Central memory CD8-positive, alpha-beta T cell (primary cell): ENCODE measurements around the gene SPEF2.
A peak's percentile ranks its signal among the peaks of the same experiment; 100 is the strongest.

Experiments
- ATAC-seq: fragments of 150-1000 bp; cut with Tn5 transposase; replicated peaks from 2 replicates; pipeline ENCODE4 v1.10.0; 2022; ENCODE audit warnings: mild to moderate bottlenecking, moderate FRiP score, moderate number of reproducible peaks; ENCODE audit not compliant: poor library complexity, severe bottlenecking; ENCODE audit errors: extremely low read depth
- DNase-seq, 2 donors: peaks; one replicate each; pipeline ENCODE4 v3.0.0; 2021; ENCODE audit warnings: low spot score in 2 of 2
- H3K27ac Mint-ChIP-seq: one replicate; pipeline ENCODE4 v1.8.0; 2022; ENCODE audit warnings: low read depth, mild to moderate bottlenecking, moderate library complexity, mixed read lengths
- H3K27me3 Mint-ChIP-seq: one replicate; pipeline ENCODE4 v1.8.0; 2022; ENCODE audit warnings: mixed read lengths
- H3K36me3 Mint-ChIP-seq: one replicate; pipeline ENCODE4 v1.8.0; 2022; ENCODE audit warnings: mild to moderate bottlenecking, moderate library complexity, mixed read lengths; ENCODE audit not compliant: insufficient read depth
- H3K4me1 Mint-ChIP-seq: one replicate; pipeline ENCODE4 v1.8.0; 2022; ENCODE audit warnings: mixed read lengths
- H3K4me3 Mint-ChIP-seq: one replicate; pipeline ENCODE4 v1.8.0; 2022; ENCODE audit warnings: mild to moderate bottlenecking, moderate library complexity, mixed read lengths
- H3K9me3 Mint-ChIP-seq: one replicate; pipeline ENCODE4 v1.8.0; 2022; ENCODE audit warnings: mixed read lengths

The SPEF2 gene

DNA sequence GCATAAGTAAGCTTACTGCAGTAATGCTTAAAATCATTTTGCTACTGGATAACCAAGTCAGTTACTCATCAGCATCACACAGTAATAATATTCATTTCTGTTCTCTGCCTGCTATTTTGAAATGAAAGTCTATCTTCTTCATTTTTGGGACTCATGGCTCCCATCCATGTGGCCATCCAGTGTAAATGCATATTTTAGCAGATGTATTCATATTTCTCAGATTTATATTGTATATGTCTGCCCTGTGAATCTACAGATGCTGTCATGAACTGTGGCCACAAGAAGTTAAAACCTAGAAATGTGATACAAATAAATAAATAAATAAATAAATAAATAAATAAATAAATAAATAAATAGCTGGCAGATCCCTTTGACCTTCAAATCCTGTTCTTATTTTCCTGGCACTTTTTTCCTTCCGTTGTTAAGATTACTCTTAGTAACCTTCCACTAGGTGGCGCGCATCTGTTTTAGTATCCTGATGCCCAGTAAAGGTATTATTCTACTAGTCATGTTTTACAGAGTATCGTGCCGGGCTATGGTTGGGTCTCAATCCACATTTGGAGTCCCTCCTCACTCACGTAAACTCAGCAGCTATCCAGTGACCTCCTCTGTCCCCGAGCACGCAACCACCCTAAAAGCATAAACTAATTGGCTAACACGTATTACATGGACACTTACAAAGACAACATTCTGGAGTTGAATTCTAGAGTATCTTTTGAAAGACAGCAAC, 159.9 kb downstream of the SPEF2 start:
- Mint-ChIP-seq H3K27me3 (no peaks in the 10 kb centered on the region), H3K36me3 (peaks cover 4% of the 10 kb centered on the region), H3K9me3 (no peaks in the 10 kb centered on the region), H3K4me1 (peaks cover 56% of the 10 kb centered on the region), H3K27ac (peak overlapping the region; percentile 58), H3K4me3 (peak overlapping the region; percentile 17)
- peak; percentile 56 to 57 for DNase-seq
- ATAC-seq = peak; percentile 65

DNA sequence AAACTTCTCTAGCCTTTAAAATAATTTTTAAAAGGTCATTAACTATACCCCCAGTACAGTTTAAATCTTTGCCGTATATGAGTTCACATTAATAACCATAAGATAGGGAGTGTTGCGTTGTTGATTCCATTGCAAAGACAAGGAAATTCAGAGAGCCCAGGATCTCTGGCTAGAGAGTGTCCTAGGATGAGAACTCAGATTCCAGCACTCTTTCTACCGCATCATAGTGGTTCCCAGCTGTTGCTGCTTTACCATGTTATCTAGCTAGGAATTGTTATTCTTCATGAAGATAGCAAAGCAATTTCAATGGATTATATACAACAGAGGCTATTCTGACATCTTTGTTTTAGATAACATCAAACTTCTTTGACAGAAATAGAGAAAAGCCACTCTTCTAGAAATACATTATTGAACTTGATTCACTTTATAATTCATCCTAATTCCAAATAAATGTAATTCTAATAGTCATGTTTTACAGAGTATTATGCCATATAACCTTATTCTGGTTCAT, 160.7 kb downstream of the SPEF2 start:
- peak overlapping the region; percentile 58 for H3K27ac Mint-ChIP-seq
- peaks cover 4% of the 10 kb centered on the region for H3K36me3 Mint-ChIP-seq
- H3K27me3 Mint-ChIP-seq = no peaks in the 10 kb centered on the region
- H3K4me1 Mint-ChIP-seq = peaks cover 56% of the 10 kb centered on the region
- H3K4me3 Mint-ChIP-seq = no peak overlapping the region
- no peak for ATAC-seq
- no peak for DNase-seq
- no peaks in the 10 kb centered on the region for H3K9me3 Mint-ChIP-seq

DNA sequence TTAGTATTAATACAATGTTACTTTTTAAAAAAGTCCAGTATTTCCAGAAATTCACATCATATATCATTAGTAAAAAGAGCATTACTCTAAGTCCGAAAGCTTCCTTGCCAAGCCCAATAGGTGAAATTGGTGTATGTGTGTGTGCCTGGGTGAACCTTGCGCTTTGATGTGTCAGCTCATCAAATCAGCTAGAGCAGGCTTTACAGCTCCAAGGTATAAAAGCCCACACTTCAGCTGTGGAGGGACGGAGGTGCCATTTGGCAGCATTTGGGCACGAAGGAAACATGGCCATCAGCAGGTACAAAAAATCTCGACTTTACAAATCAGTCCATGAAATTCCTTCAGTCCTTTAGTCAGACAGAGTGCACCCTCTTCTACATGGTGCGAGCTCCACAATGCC, 162.6 kb downstream of the SPEF2 start:
- peak overlapping the region; percentile 30 for H3K4me3 Mint-ChIP-seq
- peaks cover 48% of the 10 kb centered on the region for H3K4me1 Mint-ChIP-seq
- no peaks in the 10 kb centered on the region for H3K27me3 Mint-ChIP-seq
- H3K36me3 Mint-ChIP-seq = peaks cover 5% of the 10 kb centered on the region
- no peak for DNase-seq
- H3K27ac Mint-ChIP-seq = peak overlapping the region; percentile 47
- peak; percentile 60 for ATAC-seq
- H3K9me3 Mint-ChIP-seq = no peaks in the 10 kb centered on the region

DNA sequence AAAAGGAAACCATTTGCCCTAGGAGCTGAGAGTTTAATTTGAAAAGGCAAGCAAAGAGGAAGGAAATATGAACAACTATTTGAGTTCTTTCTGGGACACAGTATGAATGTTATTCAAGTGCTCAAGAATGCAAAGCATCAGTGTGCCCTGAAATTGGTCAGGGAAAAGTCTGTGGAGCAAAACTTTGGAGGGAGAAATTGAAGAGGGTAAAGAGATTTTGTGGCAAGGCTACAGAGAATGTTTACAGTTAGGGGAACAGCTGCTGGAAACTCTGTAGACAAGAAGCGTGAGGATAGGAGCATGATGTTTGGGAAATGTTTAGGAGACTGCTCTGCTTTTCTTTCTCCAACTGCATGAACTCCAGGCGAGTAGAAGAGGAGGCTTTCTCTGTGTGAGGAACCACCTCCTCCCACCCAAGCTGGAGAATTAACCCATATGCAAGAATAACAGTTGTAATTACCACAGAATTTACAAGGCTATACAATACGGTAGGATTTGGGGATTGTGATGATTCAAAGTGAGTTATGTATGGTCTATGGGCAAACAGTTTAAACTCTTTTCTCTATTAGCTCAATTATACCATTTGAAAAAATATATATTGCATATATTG, 163.6 kb downstream of the SPEF2 start:
- ATAC-seq = no peak
- peaks cover 5% of the 10 kb centered on the region for H3K36me3 Mint-ChIP-seq
- H3K27ac Mint-ChIP-seq = peak overlapping the region; percentile 36
- DNase-seq = no peak
- peak overlapping the region; percentile 23 for H3K4me3 Mint-ChIP-seq
- peaks cover 53% of the 10 kb centered on the region for H3K4me1 Mint-ChIP-seq
- H3K9me3 Mint-ChIP-seq = no peaks in the 10 kb centered on the region
- H3K27me3 Mint-ChIP-seq = no peaks in the 10 kb centered on the region

DNA sequence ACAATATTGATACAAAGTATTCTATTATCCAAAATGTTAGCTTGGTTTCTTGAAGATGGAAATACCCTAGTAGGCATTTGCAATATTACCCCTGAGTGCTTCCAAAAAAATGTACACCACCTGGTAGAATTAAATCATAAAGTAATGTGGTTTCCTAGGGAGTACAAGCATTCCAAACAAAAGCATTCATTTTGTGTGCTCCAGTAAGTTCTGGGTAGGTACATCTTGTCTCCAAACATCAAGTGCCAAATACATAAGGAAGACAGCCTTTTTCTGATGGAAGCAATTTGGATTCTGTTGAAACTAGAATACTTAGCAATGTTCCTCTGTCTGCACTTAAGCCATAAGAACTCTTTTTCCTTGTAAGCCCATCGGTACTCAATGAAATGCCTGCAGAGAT, 165.9 kb downstream of the SPEF2 start:
- Mint-ChIP-seq H3K4me1 (peaks cover 51% of the 10 kb centered on the region), H3K27me3 (no peaks in the 10 kb centered on the region), H3K9me3 (no peaks in the 10 kb centered on the region), H3K4me3 (no peak overlapping the region), H3K27ac (no peak overlapping the region), H3K36me3 (peaks cover 9% of the 10 kb centered on the region)
- DNase-seq (no peak), ATAC-seq (no peak)

DNA sequence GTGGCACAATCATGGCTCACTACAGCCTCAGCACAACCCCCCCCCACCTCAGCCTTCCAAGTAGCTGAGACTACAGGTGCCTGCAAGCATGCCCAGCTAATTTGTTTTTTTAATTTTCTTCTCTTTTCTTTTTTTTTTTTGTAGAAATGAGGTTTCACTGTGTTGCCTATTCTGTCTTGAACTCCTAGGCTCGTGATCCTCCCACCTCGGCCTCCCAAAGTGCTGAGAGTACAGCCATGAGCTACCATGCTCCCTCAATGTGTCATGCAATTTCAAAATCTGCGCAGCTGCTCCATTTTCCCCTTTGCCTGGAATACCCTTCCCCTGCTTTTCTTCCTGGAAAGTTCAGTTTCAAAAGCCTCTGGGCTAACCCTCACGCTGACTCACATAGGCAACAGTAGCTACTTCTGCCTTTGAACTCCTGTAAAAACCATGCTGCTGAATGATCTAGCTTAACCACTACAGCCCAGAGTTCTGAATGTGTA, 168.0 kb downstream of the SPEF2 start:
- Mint-ChIP-seq H3K27me3 (no peaks in the 10 kb centered on the region), H3K4me3 (no peak overlapping the region), H3K4me1 (peaks cover 46% of the 10 kb centered on the region), H3K27ac (no peak overlapping the region), H3K36me3 (peaks cover 7% of the 10 kb centered on the region), H3K9me3 (no peaks in the 10 kb centered on the region)
- no peak for DNase-seq
- peak; percentile 23 for ATAC-seq

DNA sequence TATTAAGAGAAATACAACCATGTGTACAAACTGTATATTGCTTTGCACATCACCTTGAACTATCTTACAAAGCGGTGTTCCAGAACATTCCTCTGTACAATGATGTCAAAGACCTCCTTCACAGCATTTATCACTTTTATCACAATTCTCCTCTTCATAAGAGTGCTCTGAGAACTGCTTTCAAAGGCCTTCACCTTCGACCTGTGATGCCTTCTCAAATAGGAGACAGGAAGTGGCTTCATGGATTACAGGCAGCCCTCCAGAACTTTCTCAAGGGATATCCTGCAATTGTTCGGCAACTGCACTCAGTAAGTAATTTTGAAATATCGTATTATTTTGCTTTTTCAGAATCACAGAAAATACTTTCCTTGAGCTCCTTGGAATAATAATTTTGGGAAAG, 171.1 kb downstream of the SPEF2 start:
- no peak for ATAC-seq
- Mint-ChIP-seq H3K36me3 (peaks cover 9% of the 10 kb centered on the region), H3K4me3 (no peak overlapping the region), H3K27me3 (no peaks in the 10 kb centered on the region), H3K27ac (no peak overlapping the region), H3K9me3 (no peaks in the 10 kb centered on the region), H3K4me1 (peaks cover 45% of the 10 kb centered on the region)
- DNase-seq = no peak

DNA sequence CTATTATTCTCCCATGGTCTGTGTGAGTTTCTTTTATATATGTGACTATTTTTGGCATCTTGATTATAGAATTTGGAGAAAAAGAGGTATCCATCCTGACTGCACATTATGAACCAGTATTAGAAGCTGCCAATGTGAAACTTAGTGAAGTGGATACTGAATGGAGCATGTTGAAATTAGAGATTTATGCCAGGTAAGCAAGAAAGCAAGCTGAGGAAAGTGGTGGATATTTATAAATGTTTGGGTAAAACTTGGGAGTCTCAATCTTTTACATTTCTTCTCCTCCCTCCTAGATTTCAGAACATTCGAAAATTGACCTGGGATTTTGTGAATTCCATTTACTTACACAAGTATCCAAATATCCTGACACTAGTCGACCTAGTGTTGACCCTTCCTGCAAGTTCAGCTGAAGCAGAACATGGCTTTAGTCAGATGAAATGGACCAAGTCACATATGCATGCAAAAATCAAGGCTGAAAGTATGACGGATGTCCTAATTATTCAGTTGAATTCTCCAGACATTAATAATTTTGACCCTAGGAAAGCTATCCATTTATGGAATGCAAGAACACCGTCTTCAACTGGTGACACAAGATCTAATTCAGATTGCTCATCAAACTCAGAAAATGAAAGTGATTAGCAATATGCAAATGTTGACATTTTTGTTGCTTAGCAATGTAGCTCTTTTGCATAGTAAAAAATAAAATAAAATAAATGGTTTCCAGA, 172.2 kb downstream of the SPEF2 start:
- peaks cover 49% of the 10 kb centered on the region for H3K4me1 Mint-ChIP-seq
- peak overlapping the region; percentile 26 for H3K27ac Mint-ChIP-seq
- H3K36me3 Mint-ChIP-seq = peaks cover 7% of the 10 kb centered on the region
- peak overlapping the region; percentile 17 for H3K4me3 Mint-ChIP-seq
- ATAC-seq (peak; percentile 55), DNase-seq (no peak)
- H3K9me3 Mint-ChIP-seq = no peaks in the 10 kb centered on the region
- H3K27me3 Mint-ChIP-seq = no peaks in the 10 kb centered on the region

DNA sequence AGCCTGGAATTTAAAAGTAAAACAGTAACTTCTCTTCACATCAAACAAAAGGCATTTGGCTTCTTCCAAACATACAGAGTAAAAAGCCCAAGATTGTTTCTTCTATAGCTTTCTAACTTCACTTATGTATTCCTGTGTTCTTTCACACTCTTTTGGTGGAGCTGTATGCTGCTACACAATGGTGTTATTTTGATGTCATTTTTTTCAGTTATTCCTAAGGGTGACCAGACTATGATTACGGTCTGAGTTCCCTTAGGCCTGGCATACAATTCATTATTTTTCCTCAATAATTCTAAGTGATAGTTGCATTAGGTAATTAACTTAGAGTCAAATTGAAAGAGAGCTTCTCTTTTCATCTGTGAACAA, 172.8 kb downstream of the SPEF2 start:
- no peak overlapping the region for H3K4me3 Mint-ChIP-seq
- no peaks in the 10 kb centered on the region for H3K27me3 Mint-ChIP-seq
- no peaks in the 10 kb centered on the region for H3K9me3 Mint-ChIP-seq
- peak overlapping the region; percentile 26 for H3K27ac Mint-ChIP-seq
- H3K36me3 Mint-ChIP-seq = peaks cover 9% of the 10 kb centered on the region
- ATAC-seq (peak; percentile 57), DNase-seq (no peak)
- peaks cover 52% of the 10 kb centered on the region for H3K4me1 Mint-ChIP-seq

DNA sequence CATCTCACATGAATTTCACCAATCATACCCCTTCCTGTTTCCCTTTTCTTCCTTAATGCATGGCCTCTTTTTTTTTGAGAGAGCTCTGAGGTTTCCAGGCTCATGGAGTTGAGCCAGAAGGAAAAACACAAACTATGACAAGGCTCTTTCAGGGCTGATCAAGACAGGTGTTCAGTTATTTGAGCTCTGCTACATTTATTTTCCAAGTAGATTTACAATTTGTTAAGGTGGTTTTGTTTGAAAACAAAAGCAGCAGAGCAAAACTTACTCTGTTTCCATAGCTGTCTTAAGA, 176.6 kb downstream of the SPEF2 start:
- Mint-ChIP-seq H3K27me3 (no peaks in the 10 kb centered on the region), H3K27ac (peak overlapping the region; percentile 16), H3K9me3 (no peaks in the 10 kb centered on the region), H3K4me1 (peaks cover 56% of the 10 kb centered on the region), H3K36me3 (peaks cover 15% of the 10 kb centered on the region), H3K4me3 (peak overlapping the region; percentile 37)
- no peak for ATAC-seq
- no peak for DNase-seq

DNA sequence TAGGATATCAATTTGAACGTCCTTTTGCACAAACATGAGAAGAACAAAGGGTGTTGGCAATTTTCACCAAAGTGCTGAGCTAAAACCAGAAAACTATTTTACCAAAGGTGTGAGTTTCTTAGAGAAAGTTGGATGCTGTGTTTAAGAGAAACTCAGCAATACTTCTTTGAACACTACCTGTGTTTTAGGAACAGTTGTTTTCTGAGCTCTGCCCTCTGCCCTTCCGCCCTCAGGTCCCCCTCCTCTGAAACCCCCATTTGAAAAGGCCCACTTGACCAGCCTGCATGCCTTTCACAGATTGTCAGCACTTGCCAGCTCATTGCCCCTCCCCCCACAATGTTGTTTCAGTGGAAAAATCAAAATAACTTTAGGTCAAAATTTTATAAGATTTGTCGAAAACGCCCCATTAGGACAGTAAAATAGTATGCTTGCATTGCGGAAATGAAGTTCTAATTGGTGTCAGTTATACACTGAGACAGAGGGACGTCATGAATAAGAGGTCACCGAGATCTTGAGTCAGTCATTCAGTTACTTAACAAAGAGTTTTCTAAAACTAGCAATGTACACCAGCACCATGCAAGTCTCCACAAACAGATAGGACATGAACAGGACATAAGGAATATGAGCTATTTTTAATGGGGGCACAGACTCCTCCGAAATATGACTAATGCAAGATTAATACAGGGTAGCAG, 177.2 kb downstream of the SPEF2 start:
- no peaks in the 10 kb centered on the region for H3K27me3 Mint-ChIP-seq
- peaks cover 50% of the 10 kb centered on the region for H3K4me1 Mint-ChIP-seq
- H3K9me3 Mint-ChIP-seq = no peaks in the 10 kb centered on the region
- peak overlapping the region; percentile 37 for H3K4me3 Mint-ChIP-seq
- peak overlapping the region; percentile 16 for H3K27ac Mint-ChIP-seq
- DNase-seq = no peak
- ATAC-seq = no peak
- H3K36me3 Mint-ChIP-seq = peaks cover 14% of the 10 kb centered on the region

DNA sequence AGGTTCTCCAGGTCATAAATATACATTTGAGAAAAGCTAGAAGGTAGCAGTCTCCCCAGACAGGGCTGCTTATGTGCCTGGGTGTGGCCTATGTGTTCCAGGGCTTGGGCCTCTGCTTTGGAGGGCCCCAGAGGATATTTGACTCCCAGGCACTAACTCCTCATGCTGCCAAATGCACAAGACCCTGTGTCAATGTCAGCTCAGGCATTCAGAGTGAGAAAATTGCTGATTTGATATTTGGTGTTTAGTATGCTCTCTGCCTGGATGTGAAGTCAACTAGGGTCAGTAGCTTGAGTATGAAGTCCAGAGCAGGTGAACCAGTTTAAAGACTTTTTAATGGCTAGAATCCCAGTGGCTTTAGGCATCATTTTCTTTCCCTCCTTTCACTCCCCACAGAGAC, 181.5 kb downstream of the SPEF2 start:
- H3K36me3 Mint-ChIP-seq = peaks cover 12% of the 10 kb centered on the region
- H3K27me3 Mint-ChIP-seq = no peaks in the 10 kb centered on the region
- no peak for DNase-seq
- peaks cover 54% of the 10 kb centered on the region for H3K4me1 Mint-ChIP-seq
- H3K4me3 Mint-ChIP-seq = no peak overlapping the region
- H3K9me3 Mint-ChIP-seq = no peaks in the 10 kb centered on the region
- H3K27ac Mint-ChIP-seq = no peak overlapping the region
- ATAC-seq = no peak
